Effector memory CD4-positive, alpha-beta T cell (primary cell): ENCODE measurements around the gene STK39.
"Not testable (repeated sequence)": the region's sequence is repeated elsewhere in the genome, so short reads cannot be mapped to it uniquely, and the experiment has no call there.

Source experiments
- DNase-seq, 3 donors: peaks; one replicate each; pipeline ENCODE4 v3.0.0-alpha.2; 2020
- H3K27ac ChIP-seq: 2 replicates; pipeline ENCODE4 v1.7.0; 2013; ENCODE audit warnings: mild to moderate bottlenecking, low read length, moderate library complexity; ENCODE audit not compliant: insufficient read depth, poor library complexity, severe bottlenecking
- H3K27me3 ChIP-seq: replicated peaks from 2 replicates; pipeline ENCODE4 v1.7.0; 2013; ENCODE audit warnings: mild to moderate bottlenecking, low read length; ENCODE audit not compliant: insufficient read depth, control insufficient read depth, poor library complexity, severe bottlenecking
- H3K36me3 ChIP-seq: 2 replicates; pipeline ENCODE4 v1.7.0; 2013; ENCODE audit warnings: mild to moderate bottlenecking, low read length, moderate library complexity; ENCODE audit not compliant: control insufficient read depth, insufficient read depth
- H3K4me1 ChIP-seq: 2 replicates; pipeline ENCODE4 v1.7.0; 2013; ENCODE audit warnings: low read length, mild to moderate bottlenecking; ENCODE audit not compliant: control insufficient read depth, insufficient read depth, poor library complexity, severe bottlenecking
- H3K4me3 ChIP-seq: 2 replicates; pipeline ENCODE4 v1.7.0; 2013; ENCODE audit warnings: low read length, low read depth, mild to moderate bottlenecking; ENCODE audit not compliant: insufficient read depth, poor library complexity, severe bottlenecking
- H3K9me3 ChIP-seq: 2 replicates; pipeline ENCODE4 v1.7.0; 2013; ENCODE audit warnings: mild to moderate bottlenecking, low read length, moderate library complexity; ENCODE audit not compliant: control insufficient read depth

Gene STK39

GRCh38 chr2:168122210-168122609, 125.2 kb downstream of the STK39 start:
- not testable (repeated sequence) for H3K27ac ChIP-seq, H3K27me3 ChIP-seq, H3K4me1 ChIP-seq, H3K4me3 ChIP-seq, DNase-seq, H3K9me3 ChIP-seq
- H3K36me3 ChIP-seq: peaks cover 17% of the 10 kb centered on the region

- DNase-seq: no peak
- Histone ChIP-seq H3K9me3 (no peaks in the 10 kb centered on the region), H3K4me1 (peaks cover 3% of the 10 kb centered on the region), H3K27ac (no peak overlapping the region), H3K4me3 (no peak overlapping the region), H3K36me3 (peaks cover 14% of the 10 kb centered on the region), H3K27me3 (no peaks in the 10 kb centered on the region)
These were observed 126.7 kb downstream of the STK39 start for GRCh38 chr2:168120730-168121129.

- peaks cover 10% of the 10 kb centered on the region for H3K36me3 ChIP-seq
- H3K27ac ChIP-seq: no peak overlapping the region
- no peak for DNase-seq
- H3K9me3 ChIP-seq: no peaks in the 10 kb centered on the region
- H3K27me3 ChIP-seq: no peaks in the 10 kb centered on the region
- peaks cover 3% of the 10 kb centered on the region for H3K4me1 ChIP-seq
- no peak overlapping the region for H3K4me3 ChIP-seq
These were observed 127.1 kb downstream of the STK39 start for GRCh38 chr2:168120310-168120709.

- DNase-seq: no peak
- no peak overlapping the region for H3K27ac ChIP-seq
- H3K4me3 ChIP-seq: no peak overlapping the region
- H3K36me3 ChIP-seq: peaks cover 10% of the 10 kb centered on the region
- peaks cover 3% of the 10 kb centered on the region for H3K4me1 ChIP-seq
- H3K9me3 ChIP-seq: no peaks in the 10 kb centered on the region
- H3K27me3 ChIP-seq: no peaks in the 10 kb centered on the region
These were observed 127.8 kb downstream of the STK39 start for GRCh38 chr2:168119515-168120141.

GRCh38 chr2:168118733-168119514, 128.5 kb downstream of the STK39 start:
- Histone ChIP-seq H3K4me1 (peaks cover 3% of the 10 kb centered on the region), H3K27ac (no peak overlapping the region), H3K27me3 (no peaks in the 10 kb centered on the region), H3K4me3 (no peak overlapping the region), H3K9me3 (no peaks in the 10 kb centered on the region), H3K36me3 (peaks cover 10% of the 10 kb centered on the region)
- no peak for DNase-seq

- no peak overlapping the region for H3K27ac ChIP-seq
- H3K9me3 ChIP-seq: no peaks in the 10 kb centered on the region
- H3K4me3 ChIP-seq: no peak overlapping the region
- H3K4me1 ChIP-seq: peaks cover 3% of the 10 kb centered on the region
- no peak for DNase-seq
- H3K27me3 ChIP-seq: no peaks in the 10 kb centered on the region
- H3K36me3 ChIP-seq: no peaks in the 10 kb centered on the region
These were observed 130.9 kb downstream of the STK39 start for GRCh38 chr2:168116448-168116847.

- Histone ChIP-seq H3K36me3 (no peaks in the 10 kb centered on the region), H3K4me3 (no peak overlapping the region), H3K4me1 (no peaks in the 10 kb centered on the region), H3K9me3 (no peaks in the 10 kb centered on the region), H3K27me3 (no peaks in the 10 kb centered on the region), H3K27ac (no peak overlapping the region)
- DNase-seq: no peak
These were observed 132.8 kb downstream of the STK39 start for GRCh38 chr2:168114619-168115018.

GRCh38 chr2:168114040-168114439, 133.4 kb downstream of the STK39 start:
- no peak for DNase-seq
- Histone ChIP-seq H3K27ac (no peak overlapping the region), H3K9me3 (no peaks in the 10 kb centered on the region)

GRCh38 chr2:168107322-168107721, 140.1 kb downstream of the STK39 start:
- no peaks in the 10 kb centered on the region for H3K27me3 ChIP-seq
- H3K4me1 ChIP-seq: no peaks in the 10 kb centered on the region
- no peaks in the 10 kb centered on the region for H3K9me3 ChIP-seq
- H3K4me3 ChIP-seq: no peak overlapping the region
- peaks cover 13% of the 10 kb centered on the region for H3K36me3 ChIP-seq
- no peak for DNase-seq
- no peak overlapping the region for H3K27ac ChIP-seq

More at GRCh38 chr2:168114040-168114439, 133.4 kb downstream of the STK39 start:
- peaks cover under 1% of the 10 kb centered on the region for H3K36me3 ChIP-seq
- H3K4me3 ChIP-seq: no peak overlapping the region
- H3K27me3 ChIP-seq: no peaks in the 10 kb centered on the region
- no peaks in the 10 kb centered on the region for H3K4me1 ChIP-seq

- Histone ChIP-seq H3K9me3 (no peaks in the 10 kb centered on the region), H3K4me3 (no peak overlapping the region), H3K27ac (no peak overlapping the region), H3K4me1 (no peaks in the 10 kb centered on the region), H3K27me3 (no peaks in the 10 kb centered on the region), H3K36me3 (peaks cover 13% of the 10 kb centered on the region)
- DNase-seq: no peak
These were observed 142.2 kb downstream of the STK39 start for GRCh38 chr2:168105127-168105683.
